PC-9 (cell line): ENCODE measurements around the gene ROPN1. TPM values are rescaled to one million over a fixed set of nuclear protein-coding genes. Genes with fewer than 3 reads are reported as not detected.
"Not testable (repeated sequence)": the region's sequence is repeated elsewhere in the genome, so short reads cannot be mapped to it uniquely, and the experiment has no call there.

Experiments
- BruUV-seq: library from RNA; stranded (reverse); fragments of 400-500 nt; replicated peaks from 2 replicates; lab custom pipeline; 2021; lab: Mats Ljungman, UMichigan
- CTCF ChIA-PET: fragments of 300-600 bp; sonication (Branson Sonifier 250); formaldehyde crosslinking; loops from one replicate; lab custom pipeline; 2022; ENCODE audit warnings: antibody characterized with exemption; lab: Charles Lee
- POLR2A ChIA-PET: fragments of 300-600 bp; sonication (Branson Sonifier 250); formaldehyde crosslinking; loops from one replicate; lab custom pipeline; 2022; ENCODE audit warnings: antibody characterized with exemption; ENCODE audit not compliant: unreplicated experiment; lab: Charles Lee
- DNase-seq, 2 experiments: peaks; one replicate each; pipeline versions ENCODE4 v3.0.0 to v3.0.0-alpha.2; 2015 to 2022; ENCODE audit warnings: mixed read lengths in 1 of 2
- H2AFZ ChIP-seq: fragments of 200-600 bp; sonication (generic); 2 replicates; pipeline ENCODE4 v1.8.1; 2017; ENCODE audit warnings: antibody characterized with exemption
- H3F3A ChIP-seq: fragments of 200-600 bp; sonication (generic); 2 replicates; pipeline ENCODE4 v1.8.1; 2017; ENCODE audit warnings: antibody characterized with exemption, mild to moderate bottlenecking, low read depth; ENCODE audit not compliant: insufficient read depth
- H3K27ac ChIP-seq: fragments of 200-600 bp; sonication (generic); 2 replicates; pipeline ENCODE4 v1.6.1; 2016; ENCODE audit warnings: mixed run types
- H3K27me3 ChIP-seq: fragments of 200-600 bp; sonication (generic); 2 replicates; pipeline ENCODE4 v1.6.1; 2016; ENCODE audit warnings: low read depth, mixed run types; ENCODE audit not compliant: insufficient read depth
- H3K36me3 ChIP-seq: fragments of 200-600 bp; sonication (generic); 2 replicates; pipeline ENCODE4 v1.6.1; 2016; ENCODE audit warnings: low read depth, mixed run types
- H3K4me1 ChIP-seq: fragments of 200-600 bp; sonication (generic); replicated peaks from 2 replicates; pipeline ENCODE4 v1.6.1; 2016; ENCODE audit warnings: mixed run types; ENCODE audit not compliant: insufficient read depth
- H3K4me2 ChIP-seq: fragments of 200-600 bp; sonication (generic); 2 replicates; pipeline ENCODE4 v1.6.1; 2017; ENCODE audit warnings: mixed run types
- H3K4me3 ChIP-seq: fragments of 200-600 bp; sonication (generic); 2 replicates; pipeline ENCODE4 v1.6.1; 2016; ENCODE audit warnings: mixed run types
- H3K79me2 ChIP-seq: fragments of 200-600 bp; sonication (generic); 2 replicates; pipeline ENCODE4 v1.6.1; 2017; ENCODE audit warnings: low read depth, mixed run types
- H3K9me2 ChIP-seq: fragments of 200-600 bp; sonication (generic); 2 replicates; pipeline ENCODE4 v1.8.1; 2017; ENCODE audit warnings: mild to moderate bottlenecking; ENCODE audit not compliant: insufficient read depth
- H3K9me3 ChIP-seq: fragments of 200-600 bp; sonication (generic); 2 replicates; pipeline ENCODE4 v1.8.1; 2016; ENCODE audit warnings: low read depth; ENCODE audit not compliant: insufficient read depth
- H4K20me1 ChIP-seq: fragments of 200-600 bp; sonication (generic); 2 replicates; pipeline ENCODE4 v1.8.1; 2017; ENCODE audit not compliant: insufficient read depth
- EZH2 ChIP-seq: fragments of 200-600 bp; sonication (generic); IDR thresholded peaks from 2 replicates; pipeline ENCODE4 v1.8.0; 2017; ENCODE audit warnings: antibody characterized with exemption, low read depth
- intact Hi-C: fragments of 100-400 bp; cut with micrococcal nuclease; formaldehyde crosslinking; loops from one replicate; pipeline ENCODE4 v1.10.0; 2022; ENCODE audit not compliant: unreplicated experiment
- total RNA-seq: library from RNA; stranded (reverse); gene quantifications from 2 replicates; pipeline ENCODE4 v1.2.3, GENCODE V29; 2021
- TF ChIP-seq, protein P1 (sequence below): fragments of 200-600 bp; sonication (generic); conservative IDR thresholded peaks from 2 replicates; pipeline ENCODE4 v1.6.1; 2017; ENCODE audit warnings: mixed run types, antibody characterized with exemption, mild to moderate bottlenecking, moderate library complexity

Gene ROPN1
- total RNA-seq, 1 experiment from 2014 or later, result not detected

GRCh38 chr3:124026516-124026915, 34.6 kb upstream of the ROPN1 start:
- Histone ChIP-seq H3K4me3 (no peak overlapping the region), H3K27me3 (peaks cover 64% of the 10 kb centered on the region), H3K79me2 (no peaks in the 10 kb centered on the region), H2AFZ (no peak overlapping the region), H3K4me2 (no peak overlapping the region), H3K9me2 (no peaks in the 10 kb centered on the region), H3K27ac (no peak overlapping the region), H3K36me3 (no peaks in the 10 kb centered on the region), H3K4me1 (no peaks in the 10 kb centered on the region), H3K9me3 (no peaks in the 10 kb centered on the region), H4K20me1 (no peaks in the 10 kb centered on the region), H3F3A (no peaks in the 10 kb centered on the region)
- intact Hi-C loops, result no loop called here
- ChIA-PET CTCF (interaction anchor here (0.6 kb wide), 1 partner anchor 478 kb away, joined by 13 read pairs; no protein-coding TSS in a partner anchor), POLR2A (no interaction called here)
- TF ChIP-seq EZH2, result no peak
- TF ChIP-seq, protein P1, sequence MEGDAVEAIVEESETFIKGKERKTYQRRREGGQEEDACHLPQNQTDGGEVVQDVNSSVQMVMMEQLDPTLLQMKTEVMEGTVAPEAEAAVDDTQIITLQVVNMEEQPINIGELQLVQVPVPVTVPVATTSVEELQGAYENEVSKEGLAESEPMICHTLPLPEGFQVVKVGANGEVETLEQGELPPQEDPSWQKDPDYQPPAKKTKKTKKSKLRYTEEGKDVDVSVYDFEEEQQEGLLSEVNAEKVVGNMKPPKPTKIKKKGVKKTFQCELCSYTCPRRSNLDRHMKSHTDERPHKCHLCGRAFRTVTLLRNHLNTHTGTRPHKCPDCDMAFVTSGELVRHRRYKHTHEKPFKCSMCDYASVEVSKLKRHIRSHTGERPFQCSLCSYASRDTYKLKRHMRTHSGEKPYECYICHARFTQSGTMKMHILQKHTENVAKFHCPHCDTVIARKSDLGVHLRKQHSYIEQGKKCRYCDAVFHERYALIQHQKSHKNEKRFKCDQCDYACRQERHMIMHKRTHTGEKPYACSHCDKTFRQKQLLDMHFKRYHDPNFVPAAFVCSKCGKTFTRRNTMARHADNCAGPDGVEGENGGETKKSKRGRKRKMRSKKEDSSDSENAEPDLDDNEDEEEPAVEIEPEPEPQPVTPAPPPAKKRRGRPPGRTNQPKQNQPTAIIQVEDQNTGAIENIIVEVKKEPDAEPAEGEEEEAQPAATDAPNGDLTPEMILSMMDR, result no peak
- BruUV-seq, result no TSS peak
- DNase-seq, result no peak

DNA sequence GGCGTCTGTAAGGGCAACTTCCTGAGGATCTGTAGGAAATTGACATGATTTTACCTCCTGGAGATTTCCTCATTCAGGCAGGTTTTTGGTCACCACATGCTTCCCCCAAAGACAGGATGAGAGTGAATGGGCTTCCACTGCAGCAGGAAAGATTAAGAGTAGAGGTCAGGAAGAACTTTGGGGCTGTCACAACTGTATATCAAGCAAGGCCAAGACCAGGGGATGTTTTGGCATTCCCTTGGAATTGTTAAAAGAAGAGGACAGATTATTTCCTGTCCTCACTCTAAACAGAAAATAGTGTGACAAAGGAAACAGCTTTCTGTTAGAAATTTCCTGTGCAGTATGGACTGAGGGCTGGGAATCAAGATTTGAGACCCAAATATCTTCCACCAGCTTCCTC, 31.6 kb upstream of the ROPN1 start:
- intact Hi-C loops, H3K4me1 ChIP-seq, POLR2A ChIA-PET, H2AFZ ChIP-seq, DNase-seq, H4K20me1 ChIP-seq, CTCF ChIA-PET, H3K4me3 ChIP-seq, H3K9me3 ChIP-seq, H3K9me2 ChIP-seq, H3K79me2 ChIP-seq, H3K4me2 ChIP-seq, BruUV-seq, H3K27ac ChIP-seq, H3F3A ChIP-seq, H3K36me3 ChIP-seq: not testable (repeated sequence)
- peaks cover 74% of the 10 kb centered on the region for H3K27me3 ChIP-seq

- no peaks in the 10 kb centered on the region for H4K20me1 ChIP-seq
- no peak overlapping the region for H2AFZ ChIP-seq
- no peak overlapping the region for H3K4me2 ChIP-seq
- H3K9me2 ChIP-seq, result no peaks in the 10 kb centered on the region
- no peaks in the 10 kb centered on the region for H3F3A ChIP-seq
- H3K36me3 ChIP-seq, result no peaks in the 10 kb centered on the region
- TF ChIP-seq, protein P1, result no peak
- TF ChIP-seq EZH2, result no peak
- H3K4me3 ChIP-seq, result no peak overlapping the region
- POLR2A ChIA-PET, result no interaction called here
- H3K79me2 ChIP-seq, result no peaks in the 10 kb centered on the region
- CTCF ChIA-PET, result no interaction called here
- no TSS peak for BruUV-seq
- no peaks in the 10 kb centered on the region for H3K9me3 ChIP-seq
- DNase-seq, result no peak
- intact Hi-C loops, result loop anchor here (5.0 kb wide), 2 partner anchors 263 to 538 kb away; no protein-coding TSS in a partner anchor
- H3K4me1 ChIP-seq, result no peaks in the 10 kb centered on the region
- H3K27ac ChIP-seq, result no peak overlapping the region
- H3K27me3 ChIP-seq, result peaks cover 74% of the 10 kb centered on the region
Observed at GRCh38 chr3:124019291-124019690, 27.4 kb upstream of the ROPN1 start.

- intact Hi-C loops, result loop anchor here (2.0 to 5.0 kb wide), 3 partner anchors 61 to 540 kb away; no protein-coding TSS in a partner anchor
- not testable (repeated sequence) for H2AFZ ChIP-seq
Observed at GRCh38 chr3:124017502-124017901, 25.6 kb upstream of the ROPN1 start.

More at GRCh38 chr3:124017502-124017901, 25.6 kb upstream of the ROPN1 start:
- H3K4me1 ChIP-seq, H3K9me3 ChIP-seq, H3F3A ChIP-seq, BruUV-seq, H3K9me2 ChIP-seq, H3K36me3 ChIP-seq, H3K79me2 ChIP-seq, H3K4me3 ChIP-seq, DNase-seq, H3K27ac ChIP-seq, H4K20me1 ChIP-seq, H3K4me2 ChIP-seq: not testable (repeated sequence)
- ChIA-PET CTCF (interaction anchor here (0.6 kb wide), 1 partner anchor 265 kb away, joined by 3 read pairs; no protein-coding TSS in a partner anchor), POLR2A (interaction anchor here (0.6 kb wide), 1 partner anchor 275 kb away, joined by 6 read pairs; no protein-coding TSS in a partner anchor)
- H3K27me3 ChIP-seq, result peaks cover 67% of the 10 kb centered on the region
